IPS-18a (cell line): ENCODE results near the gene GNG7.
"Not testable (repeated sequence)": the region's sequence is repeated elsewhere in the genome, so short reads cannot be mapped to it uniquely, and the experiment has no call there.

Source experiments
- H3K27ac ChIP-seq: one replicate; pipeline ENCODE4 v1.5.1; 2013; ENCODE audit warnings: low read length
- H3K27me3 ChIP-seq: one replicate; pipeline ENCODE4 v1.6.1; 2013; ENCODE audit warnings: mild to moderate bottlenecking, low read length; ENCODE audit not compliant: control insufficient read depth, insufficient read depth
- H3K36me3 ChIP-seq: one replicate; pipeline ENCODE4 v1.6.1; 2013; ENCODE audit warnings: low read depth, low read length; ENCODE audit not compliant: control insufficient read depth
- H3K4me1 ChIP-seq: one replicate; pipeline ENCODE4 v1.6.1; 2013; ENCODE audit warnings: low read depth, low read length; ENCODE audit not compliant: control insufficient read depth
- H3K4me3 ChIP-seq: one replicate; pipeline ENCODE4 v1.5.1; 2013; ENCODE audit warnings: low read length
- H3K9ac ChIP-seq: one replicate; pipeline ENCODE4 v1.6.1; 2013; ENCODE audit warnings: mild to moderate bottlenecking, low read length, moderate library complexity
- H3K9me3 ChIP-seq: one replicate; pipeline ENCODE4 v1.6.1; 2013; ENCODE audit warnings: low read depth, low read length; ENCODE audit not compliant: control insufficient read depth

Gene GNG7

GRCh38 chr19:2537584-2537983 lies 164.9 kb downstream of the GNG7 start:
- not testable (repeated sequence) for H3K27ac ChIP-seq, H3K4me3 ChIP-seq, H3K9me3 ChIP-seq, H3K4me1 ChIP-seq, H3K9ac ChIP-seq, H3K27me3 ChIP-seq, H3K36me3 ChIP-seq

GRCh38 chr19:2536461-2536860 lies 166.0 kb downstream of the GNG7 start:
- Histone ChIP-seq H3K9me3 (no peaks in the 10 kb centered on the region), H3K4me1 (no peaks in the 10 kb centered on the region), H3K27me3 (no peaks in the 10 kb centered on the region), H3K27ac (no peak overlapping the region), H3K36me3 (no peaks in the 10 kb centered on the region), H3K9ac (no peak overlapping the region), H3K4me3 (no peak overlapping the region)

- no peak overlapping the region for H3K9ac ChIP-seq
- no peaks in the 10 kb centered on the region for H3K9me3 ChIP-seq
- H3K27me3 ChIP-seq, result no peaks in the 10 kb centered on the region
- H3K4me1 ChIP-seq, result no peaks in the 10 kb centered on the region
- no peak overlapping the region for H3K4me3 ChIP-seq
- no peak overlapping the region for H3K27ac ChIP-seq
- H3K36me3 ChIP-seq, result no peaks in the 10 kb centered on the region
Measured at GRCh38 chr19:2534423-2535013, 168.0 kb downstream of the GNG7 start.

GRCh38 chr19:2533686-2534422 lies 168.6 kb downstream of the GNG7 start:
- Histone ChIP-seq H3K9me3 (no peaks in the 10 kb centered on the region), H3K27ac (no peak overlapping the region), H3K36me3 (no peaks in the 10 kb centered on the region), H3K4me1 (no peaks in the 10 kb centered on the region), H3K4me3 (no peak overlapping the region), H3K27me3 (no peaks in the 10 kb centered on the region), H3K9ac (no peak overlapping the region)

GRCh38 chr19:2533072-2533425 lies 169.4 kb downstream of the GNG7 start:
- H3K9ac ChIP-seq, result no peak overlapping the region
- H3K27me3 ChIP-seq, result no peaks in the 10 kb centered on the region
- no peaks in the 10 kb centered on the region for H3K36me3 ChIP-seq
- no peak overlapping the region for H3K4me3 ChIP-seq
- no peaks in the 10 kb centered on the region for H3K9me3 ChIP-seq
- H3K4me1 ChIP-seq, result no peaks in the 10 kb centered on the region
- no peak overlapping the region for H3K27ac ChIP-seq

GRCh38 chr19:2532252-2533071 lies 170.0 kb downstream of the GNG7 start:
- Histone ChIP-seq H3K27me3 (no peaks in the 10 kb centered on the region), H3K27ac (no peak overlapping the region), H3K9ac (no peak overlapping the region), H3K4me3 (no peak overlapping the region), H3K4me1 (no peaks in the 10 kb centered on the region), H3K36me3 (no peaks in the 10 kb centered on the region), H3K9me3 (no peaks in the 10 kb centered on the region)

GRCh38 chr19:2529942-2530341 lies 172.6 kb downstream of the GNG7 start:
- not testable (repeated sequence) for H3K4me1 ChIP-seq, H3K9ac ChIP-seq, H3K27ac ChIP-seq, H3K4me3 ChIP-seq, H3K9me3 ChIP-seq, H3K27me3 ChIP-seq, H3K36me3 ChIP-seq

- no peaks in the 10 kb centered on the region for H3K9me3 ChIP-seq
- H3K36me3 ChIP-seq, result no peaks in the 10 kb centered on the region
- no peak overlapping the region for H3K9ac ChIP-seq
- H3K27ac ChIP-seq, result no peak overlapping the region
- H3K4me1 ChIP-seq, result no peaks in the 10 kb centered on the region
- no peaks in the 10 kb centered on the region for H3K27me3 ChIP-seq
- no peak overlapping the region for H3K4me3 ChIP-seq
Measured at GRCh38 chr19:2529473-2529918, 173.0 kb downstream of the GNG7 start.

GRCh38 chr19:2528675-2529101 lies 173.8 kb downstream of the GNG7 start:
- Histone ChIP-seq H3K36me3 (no peaks in the 10 kb centered on the region), H3K9ac (no peak overlapping the region), H3K27ac (no peak overlapping the region), H3K27me3 (no peaks in the 10 kb centered on the region), H3K9me3 (no peaks in the 10 kb centered on the region), H3K4me3 (no peak overlapping the region), H3K4me1 (no peaks in the 10 kb centered on the region)

- H3K36me3 ChIP-seq, result no peaks in the 10 kb centered on the region
- H3K9ac ChIP-seq, result no peak overlapping the region
- H3K27ac ChIP-seq, result no peak overlapping the region
- no peaks in the 10 kb centered on the region for H3K9me3 ChIP-seq
- no peaks in the 10 kb centered on the region for H3K27me3 ChIP-seq
- no peak overlapping the region for H3K4me3 ChIP-seq
- H3K4me1 ChIP-seq, result no peaks in the 10 kb centered on the region
Measured at GRCh38 chr19:2527686-2528085, 174.8 kb downstream of the GNG7 start.

- Histone ChIP-seq H3K27me3 (no peaks in the 10 kb centered on the region), H3K27ac (no peak overlapping the region), H3K9me3 (no peaks in the 10 kb centered on the region), H3K4me1 (no peaks in the 10 kb centered on the region), H3K4me3 (no peak overlapping the region), H3K36me3 (no peaks in the 10 kb centered on the region), H3K9ac (no peak overlapping the region)
Measured at GRCh38 chr19:2527171-2527570, 175.3 kb downstream of the GNG7 start.
